ENCODE data around the gene CCNL2.
"Not testable (repeated sequence)": the region's sequence is repeated elsewhere in the genome, so short reads cannot be mapped to it uniquely, and the experiment has no call there.

The CCNL2 gene

DNA sequence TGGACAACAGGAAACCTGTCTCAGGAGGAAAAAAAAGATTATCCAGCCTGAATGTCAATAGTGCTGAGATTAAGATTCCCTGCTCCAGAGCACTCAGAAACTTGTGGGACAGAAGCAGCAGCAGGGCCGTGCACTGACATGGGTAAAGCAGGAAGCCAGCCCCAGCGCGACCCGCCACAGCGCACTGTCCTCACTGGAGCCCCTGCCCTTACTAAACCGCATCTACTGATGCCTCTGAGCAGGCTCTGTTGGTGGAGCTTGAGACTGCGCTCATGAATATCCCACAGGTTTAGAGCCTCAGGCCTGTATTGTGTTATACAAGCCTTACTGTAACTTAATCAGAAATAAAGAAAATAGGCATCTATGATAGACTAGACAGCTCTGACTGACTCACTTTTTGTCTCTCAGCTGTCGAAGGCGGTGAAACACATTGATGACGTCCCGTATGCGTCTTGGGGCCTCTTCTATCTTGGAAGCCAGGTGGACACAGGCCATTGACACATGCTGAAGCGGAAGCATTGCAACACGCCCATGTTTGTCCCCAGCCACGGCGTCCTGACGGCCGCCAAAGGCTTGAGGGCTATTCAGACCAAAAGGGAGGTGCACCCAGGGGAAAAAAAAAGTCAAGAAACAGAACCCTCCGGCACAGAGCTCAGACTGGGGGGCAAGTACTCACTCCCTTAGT lies 1.2 kb downstream of the CCNL2 start:
- no peak for DNase-seq

DNA sequence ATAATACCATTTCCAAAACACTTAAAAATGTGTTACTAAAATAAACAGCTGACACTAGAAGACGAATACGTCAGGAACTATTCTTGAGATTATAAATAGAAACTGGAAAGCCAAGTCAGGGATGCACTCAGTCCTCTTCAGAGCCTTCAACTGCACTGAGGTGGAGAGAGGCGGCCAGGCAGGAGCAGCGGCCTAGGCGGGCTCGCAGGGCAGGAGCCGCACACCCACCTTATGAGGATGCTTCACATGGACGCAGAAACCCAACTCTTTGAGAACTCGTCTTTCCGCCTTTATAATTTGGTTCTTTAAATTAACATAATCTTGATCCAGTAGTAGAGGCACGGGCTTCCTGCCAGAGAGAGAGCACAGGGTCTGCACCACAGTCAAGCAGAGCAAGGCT lies 4.0 kb downstream of the CCNL2 start:
- no peak for DNase-seq

DNA sequence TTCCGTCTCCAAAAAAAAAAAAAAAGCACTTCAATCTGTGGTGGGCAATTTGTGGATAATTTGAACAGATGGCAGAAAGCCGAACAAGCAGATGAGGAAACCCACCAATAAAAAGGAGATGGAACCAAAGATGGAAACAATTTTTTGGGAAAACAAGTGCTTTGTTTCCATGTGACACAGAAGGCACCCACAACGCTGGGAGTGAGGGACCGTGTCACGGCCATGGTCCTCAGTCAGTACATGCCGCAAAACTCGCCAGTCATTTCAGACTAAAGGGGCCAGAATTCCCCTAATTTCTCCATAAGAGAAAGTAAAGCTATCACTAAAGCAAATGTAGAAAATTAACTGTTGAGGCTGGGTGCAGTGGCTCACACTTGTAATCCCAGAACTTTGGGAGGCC lies 5.0 kb downstream of the CCNL2 start:
- DNase-seq: no peak

DNA sequence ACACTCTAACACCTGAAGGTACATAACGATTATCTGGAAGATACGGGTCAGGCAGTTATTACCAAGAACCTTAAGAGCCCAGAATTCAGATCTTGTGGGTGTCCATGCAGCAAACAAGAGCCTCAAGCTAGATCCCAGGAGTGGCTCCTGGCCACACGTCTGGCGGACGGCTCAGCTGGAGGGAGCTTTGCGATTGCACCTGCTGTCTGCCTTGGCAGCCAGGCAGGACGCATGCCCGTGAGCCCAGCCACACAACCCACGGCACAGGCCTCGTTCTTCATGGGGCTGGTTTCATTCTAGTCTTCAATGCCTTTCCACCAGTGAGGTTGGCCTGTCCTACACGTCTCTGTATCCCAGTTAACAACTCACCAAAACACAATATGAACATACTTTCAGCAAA lies 5.7 kb downstream of the CCNL2 start:
- DNase-seq: no peak

DNA sequence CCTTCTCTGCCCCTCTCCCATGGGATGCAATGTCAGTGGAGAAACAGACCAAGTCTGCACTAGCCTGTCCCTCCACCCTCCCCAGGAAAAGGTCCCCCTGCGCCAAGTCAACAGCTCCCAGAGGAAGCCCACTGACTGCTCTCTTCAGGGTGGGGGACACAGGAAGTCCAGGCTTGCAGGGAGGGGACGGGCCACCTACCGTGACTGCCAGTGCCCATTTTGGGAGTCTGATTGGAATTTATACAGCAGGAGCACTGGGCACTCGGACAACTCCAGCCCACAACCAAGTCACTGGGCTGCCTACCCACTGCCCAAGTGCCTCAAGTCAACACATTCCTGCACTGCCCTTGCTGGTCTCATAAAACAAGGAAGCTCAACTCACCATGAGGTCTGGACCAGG lies 6.1 kb downstream of the CCNL2 start:
- DNase-seq: no peak

DNA sequence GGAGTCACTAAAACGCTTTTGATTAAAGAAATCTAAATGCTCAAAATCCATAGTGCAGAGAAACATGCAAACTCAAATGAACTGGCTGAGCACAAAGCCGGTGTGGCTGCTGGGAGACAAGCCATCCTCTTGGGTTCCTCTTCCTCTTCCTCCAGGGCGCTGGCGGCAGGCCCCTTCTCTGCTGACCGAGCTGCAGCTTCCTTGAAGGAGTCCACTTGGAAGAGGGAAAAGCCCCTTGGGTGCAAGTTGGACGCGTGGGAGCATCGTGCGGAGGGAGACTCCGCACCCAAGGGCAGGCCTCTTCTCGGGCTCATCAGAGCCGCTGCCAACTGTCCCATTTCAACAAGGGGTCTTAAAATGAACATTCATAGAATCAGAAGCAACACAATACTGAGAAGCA lies 7.9 kb downstream of the CCNL2 start:
- no peak for DNase-seq

DNA sequence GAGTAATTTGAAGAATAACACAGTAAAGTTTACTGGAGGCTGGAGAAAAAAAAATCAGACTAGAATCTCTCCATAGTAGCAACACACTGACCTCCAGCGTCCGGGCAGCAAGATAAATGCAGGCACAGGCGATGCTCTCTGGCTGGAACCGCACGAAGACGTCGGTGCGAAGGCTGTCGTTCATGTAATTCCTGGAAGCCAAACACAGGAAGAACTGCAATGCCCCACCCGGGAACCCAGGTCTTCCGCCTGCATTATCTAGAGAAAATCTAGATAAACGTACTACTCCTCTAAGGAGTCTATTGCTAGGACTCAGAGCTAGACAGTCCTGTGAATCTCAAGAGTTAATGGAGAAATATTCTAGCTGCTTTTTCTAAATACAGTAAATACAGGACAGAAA lies 8.5 kb downstream of the CCNL2 start:
- DNase-seq: no peak

DNA sequence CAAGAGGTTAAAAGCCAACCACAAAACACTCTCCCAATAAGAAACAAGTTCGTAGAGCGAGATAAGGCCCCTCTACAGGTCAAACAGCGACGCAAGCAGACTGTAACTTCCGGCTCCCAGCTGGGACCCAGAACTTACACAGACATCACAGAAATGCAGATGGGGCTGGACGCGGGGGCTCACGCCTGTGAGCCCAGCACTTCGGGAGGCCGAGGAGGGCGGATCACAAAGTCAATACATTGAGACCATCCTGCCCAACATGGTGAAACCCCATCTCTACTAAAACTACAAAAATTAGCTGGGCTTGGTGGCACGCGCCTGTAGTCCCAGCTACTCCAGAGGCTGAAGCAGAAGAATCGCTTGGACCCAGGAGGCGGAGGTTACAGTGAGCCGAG lies 11.1 kb downstream of the CCNL2 start:
- no peak for DNase-seq

DNA sequence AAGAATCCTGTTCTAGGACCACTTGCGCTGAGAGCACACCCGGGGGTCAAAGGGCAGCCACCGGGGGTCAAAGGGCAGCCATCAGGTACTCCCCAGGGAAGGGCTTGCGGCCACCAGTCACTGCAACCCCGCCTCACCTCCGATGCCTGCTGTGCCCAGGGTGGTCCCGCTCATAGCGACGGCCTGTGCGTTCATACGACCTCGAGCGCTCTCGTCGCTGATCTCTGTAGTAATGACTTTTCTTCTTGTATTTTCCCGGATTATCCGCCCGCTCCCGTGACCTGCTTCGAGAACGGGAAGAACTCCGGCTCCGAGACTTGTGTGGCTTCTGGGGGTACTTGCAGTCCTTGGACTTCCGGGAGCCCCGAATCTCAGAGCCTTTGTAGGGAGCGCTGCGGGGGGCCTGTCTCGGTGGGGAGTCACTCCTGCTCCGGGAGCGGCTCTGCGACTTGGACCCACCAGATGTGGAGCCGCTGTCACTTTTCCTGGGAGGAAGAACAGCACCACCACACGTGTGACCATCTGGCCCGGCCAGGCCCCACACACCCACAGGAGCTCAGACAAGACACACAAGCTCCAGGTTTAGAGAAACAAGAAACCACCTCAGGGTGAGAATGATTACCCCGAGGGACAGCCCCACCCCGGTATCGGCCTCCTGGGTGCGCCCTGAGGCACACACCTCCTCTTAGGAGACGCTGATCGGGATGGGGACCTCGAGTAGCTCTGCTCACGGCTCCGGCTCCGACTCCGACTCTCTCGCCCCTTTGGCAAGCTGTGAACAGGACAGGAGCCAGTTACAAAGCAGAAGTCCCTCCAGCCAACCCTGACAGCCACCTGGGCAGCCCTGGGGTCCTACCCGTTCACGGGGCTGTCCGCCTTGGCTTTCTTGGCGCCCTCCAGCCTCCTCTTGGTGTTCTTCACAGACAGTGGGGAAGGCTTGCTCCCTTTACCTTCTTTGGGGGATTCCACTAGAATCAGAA lies 11.7 kb downstream of the CCNL2 start:
- no peak for DNase-seq

DNA sequence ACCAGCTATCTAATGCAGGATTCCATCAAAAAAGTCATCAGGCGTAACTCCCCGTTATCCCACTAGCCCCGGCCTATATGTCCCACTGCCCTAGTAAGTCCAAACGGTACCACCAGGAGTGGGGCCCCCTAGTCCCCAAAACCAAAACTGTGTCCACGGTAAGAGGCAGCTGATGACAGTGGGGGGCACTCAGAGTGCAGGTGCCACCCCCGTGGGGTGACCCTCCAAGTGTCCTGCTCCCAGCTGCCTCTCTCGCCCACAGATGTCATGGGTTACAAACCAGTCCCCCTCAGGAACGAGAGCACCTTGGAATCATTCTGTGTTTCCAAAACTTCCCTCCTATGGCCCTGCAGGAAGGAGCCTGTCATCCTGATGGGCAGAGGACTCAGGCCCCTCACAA lies 13.2 kb downstream of the CCNL2 start:
- no peak for DNase-seq

DNA sequence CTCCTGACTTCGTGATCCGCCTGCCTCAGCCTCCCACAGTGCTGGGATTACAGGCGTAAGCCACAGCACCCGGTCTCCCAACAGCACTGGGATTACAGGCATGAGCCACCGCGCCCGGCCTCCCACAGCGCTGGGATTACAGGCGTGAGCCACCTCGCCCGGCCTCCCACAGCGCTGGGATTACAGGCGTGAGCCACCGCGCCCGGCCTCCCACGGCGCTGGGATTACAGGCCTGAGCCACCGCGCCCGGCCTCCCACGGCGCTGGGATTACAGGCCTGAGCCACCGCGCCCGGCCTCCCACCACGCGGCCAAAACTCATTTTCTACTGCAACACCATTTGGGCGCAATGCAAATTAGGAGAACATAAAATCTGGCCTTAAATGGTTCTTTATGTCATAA lies 13.8 kb downstream of the CCNL2 start:
- not testable (repeated sequence) for DNase-seq

DNA sequence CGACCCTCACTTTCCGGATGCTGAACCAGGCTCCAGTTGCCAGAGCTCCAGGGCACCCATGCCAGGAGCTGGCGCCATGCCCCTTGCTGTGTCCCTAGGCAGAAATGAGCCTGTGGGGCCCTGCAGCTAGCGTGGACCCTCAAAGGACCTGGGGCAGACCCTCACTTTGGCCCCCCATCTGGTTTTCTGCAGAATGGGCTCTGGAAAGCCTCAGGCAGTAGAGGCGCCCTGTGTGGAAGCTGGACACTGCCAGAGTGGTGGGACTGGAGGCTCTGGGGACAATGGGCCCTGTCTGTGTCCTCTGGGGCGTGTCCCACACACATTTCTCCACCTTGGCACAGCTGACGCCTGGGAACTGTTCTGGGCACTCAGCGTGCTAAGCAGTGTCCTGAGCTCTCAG lies 17.8 kb downstream of the CCNL2 start:
- DNase-seq: no peak

DNA sequence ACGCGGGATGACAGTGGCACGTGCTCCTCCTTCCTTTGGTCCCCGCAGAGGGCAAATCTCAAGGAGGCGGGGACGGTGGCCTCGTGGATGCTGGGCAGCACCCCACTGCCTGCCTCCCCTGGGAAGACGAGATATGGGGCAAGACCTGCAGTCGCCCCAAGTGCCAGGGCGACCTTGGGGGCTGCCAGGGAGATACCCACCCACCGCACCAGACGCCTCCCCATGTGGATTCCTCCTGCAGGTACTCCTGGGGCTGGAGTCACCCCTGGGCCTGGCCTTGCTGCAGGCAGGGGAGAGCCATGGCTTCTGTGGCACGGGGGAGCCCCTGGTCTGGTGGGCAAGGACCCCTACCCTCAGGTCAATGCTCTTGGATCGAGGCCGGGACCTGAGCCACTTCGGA lies 18.3 kb downstream of the CCNL2 start:
- DNase-seq: no peak

DNA sequence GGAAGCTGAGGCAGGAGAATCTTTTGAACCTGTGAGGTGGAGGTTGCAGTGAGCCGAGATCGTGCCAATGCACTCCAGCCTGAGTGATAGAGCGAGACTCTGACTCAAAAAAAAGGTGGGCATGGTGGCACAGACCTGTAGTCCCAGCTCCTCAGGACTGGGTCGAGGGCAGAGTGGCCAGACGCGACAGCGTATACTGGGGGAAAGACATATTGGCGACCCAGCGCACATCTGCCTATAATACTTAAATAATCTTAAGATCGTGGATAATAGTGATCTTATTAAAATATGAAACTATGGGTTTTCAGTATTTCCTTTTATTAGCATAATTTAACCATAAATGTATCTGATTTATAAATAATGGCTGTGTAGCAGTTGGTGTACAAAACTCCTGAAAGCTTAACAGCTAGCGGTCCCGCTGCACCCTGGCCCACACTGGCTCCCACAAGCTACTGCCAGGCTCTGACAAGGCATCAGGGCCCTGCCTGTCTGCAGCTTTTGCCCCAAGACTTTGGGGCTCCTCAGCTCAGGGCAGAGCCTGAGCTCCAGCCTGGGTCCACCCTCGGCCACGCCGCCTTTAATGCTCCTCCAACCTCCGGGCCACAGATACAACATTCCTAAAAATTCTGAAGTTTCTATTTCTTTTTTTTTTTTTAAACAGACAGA lies 21.5 kb downstream of the CCNL2 start:
- DNase-seq: no peak

DNA sequence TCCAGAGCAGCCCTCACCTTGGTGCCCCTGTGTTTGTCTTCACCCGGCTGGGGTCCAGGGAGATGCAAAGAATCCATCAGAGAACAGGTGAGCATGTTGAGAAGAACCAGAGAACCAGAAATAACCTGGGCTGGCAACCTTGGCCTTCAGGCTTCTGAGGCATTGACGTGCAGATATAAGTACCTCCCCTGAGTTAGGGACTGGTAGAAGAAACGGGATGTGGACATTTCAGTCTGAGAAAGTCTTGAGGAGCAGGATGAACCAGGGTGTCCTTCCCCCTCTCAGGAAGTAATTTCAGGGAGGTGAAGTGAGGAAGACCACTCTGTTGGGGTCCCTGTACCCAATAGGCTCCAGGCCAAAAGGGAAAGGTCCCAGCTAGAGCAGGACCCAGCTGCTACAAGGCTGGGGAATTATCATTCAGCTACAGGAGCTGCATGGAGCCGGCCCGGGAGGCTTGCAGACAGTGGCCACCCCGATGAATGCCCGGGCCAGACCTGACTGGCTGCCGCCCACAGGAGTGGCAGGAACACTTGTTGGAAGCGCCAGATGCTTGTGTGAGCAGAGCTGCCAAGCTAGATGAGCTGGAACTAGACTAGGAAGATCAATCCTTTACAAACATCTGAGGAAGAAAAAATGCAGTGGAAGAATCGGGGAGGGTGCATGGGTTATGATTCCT lies 22.4 kb downstream of the CCNL2 start:
- no peak for DNase-seq

DNA sequence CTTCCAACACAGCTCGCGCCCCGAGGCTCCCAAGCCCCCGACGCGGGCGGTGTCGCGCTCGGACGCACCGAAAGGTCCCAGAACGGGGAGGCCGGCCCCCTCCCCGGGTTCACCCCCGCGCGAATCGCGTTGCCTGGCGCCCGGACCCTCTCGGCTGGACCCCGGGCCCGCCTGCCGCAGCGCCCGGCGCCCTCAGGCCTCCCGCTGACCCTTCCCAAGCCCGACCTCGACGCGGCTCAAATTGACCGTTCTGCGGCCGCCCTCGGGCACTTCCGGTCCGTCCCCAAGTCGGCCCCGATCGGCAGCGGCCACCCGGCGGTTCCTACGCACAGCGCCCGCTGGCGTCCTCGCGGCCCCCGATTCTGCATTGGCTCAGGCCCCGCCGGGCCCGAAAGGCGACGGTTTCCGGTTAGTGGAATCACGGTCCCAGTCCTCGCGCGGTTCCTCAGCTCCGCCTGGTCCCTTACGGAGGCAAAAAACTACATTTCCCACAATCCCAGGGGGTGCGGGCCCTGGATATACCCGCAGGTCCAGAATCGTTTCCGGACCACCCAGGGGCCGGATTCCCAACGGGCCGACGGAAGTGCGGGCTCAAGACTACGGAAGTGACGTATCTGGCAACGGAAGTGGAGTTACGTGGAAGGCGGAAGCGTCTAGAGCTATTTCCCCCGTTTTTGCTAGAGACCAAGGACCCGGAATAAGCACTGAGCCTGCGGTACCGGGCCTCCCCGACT lies 24.0 kb downstream of the CCNL2 start, which contains the start of gene AURKAIP1:
Gene AURKAIP1, minus strand, starts transcription at position 279 of the 734 bp plus-strand sequence. CDS start 451 bp downstream, outside the sequence.
- peak; percentile 99 for DNase-seq

DNA sequence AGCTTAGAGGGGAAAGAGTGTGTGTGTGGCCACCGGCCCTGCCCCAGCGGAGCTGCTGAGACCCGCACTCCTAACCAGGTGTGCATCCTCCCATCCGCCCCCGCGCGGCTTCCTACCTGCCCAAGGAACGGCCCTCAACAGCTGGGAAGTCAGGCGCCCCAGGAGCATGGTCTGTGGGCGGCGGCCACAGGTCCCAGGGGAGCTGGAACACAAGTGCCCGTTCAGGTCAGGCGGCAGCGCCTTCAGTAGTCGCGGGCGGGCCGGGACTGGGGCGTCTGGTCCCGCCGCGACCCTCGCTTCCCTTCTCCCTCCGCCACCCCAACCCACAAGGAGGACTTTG lies 24.6 kb downstream of the CCNL2 start:
- DNase-seq: peak; percentile 44

DNA sequence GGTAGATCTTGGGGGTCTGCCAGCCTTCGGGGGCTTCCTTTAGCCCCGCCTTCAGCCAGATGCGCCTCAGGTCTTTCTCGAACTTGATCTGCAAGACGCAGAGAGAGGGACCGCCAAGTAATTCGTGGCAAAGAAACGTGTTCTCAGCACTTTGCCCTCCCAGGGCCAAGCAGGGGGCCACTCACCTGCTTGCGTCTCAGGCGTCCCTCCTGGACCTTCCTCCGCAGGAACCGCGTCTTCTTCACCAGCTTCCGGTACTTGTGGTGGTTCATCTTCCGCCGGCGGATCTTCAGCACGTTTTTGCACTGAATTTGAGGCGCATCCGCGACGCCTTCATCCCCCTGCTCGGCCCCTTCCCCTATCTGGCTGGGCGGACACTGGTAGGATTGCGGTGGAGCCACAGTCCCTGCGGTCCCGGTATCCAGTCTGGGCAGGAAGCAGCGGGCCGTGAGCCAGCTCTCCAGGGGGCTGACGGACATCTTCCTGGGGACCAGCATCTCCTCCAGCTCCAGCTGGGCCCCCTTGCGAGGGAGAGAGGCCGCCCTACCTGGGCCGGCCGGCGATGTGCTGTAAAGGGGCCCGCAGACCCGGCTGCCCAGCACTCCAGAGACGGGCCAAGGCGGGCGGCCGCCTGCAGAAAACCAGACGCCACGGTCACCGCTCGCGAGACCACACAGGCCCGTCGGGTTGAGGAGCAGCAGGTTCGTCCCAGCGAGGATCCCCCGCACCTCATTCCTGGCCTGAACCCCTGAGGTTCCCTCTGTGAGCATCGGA lies 25.1 kb downstream of the CCNL2 start:
- no peak for DNase-seq

DNA sequence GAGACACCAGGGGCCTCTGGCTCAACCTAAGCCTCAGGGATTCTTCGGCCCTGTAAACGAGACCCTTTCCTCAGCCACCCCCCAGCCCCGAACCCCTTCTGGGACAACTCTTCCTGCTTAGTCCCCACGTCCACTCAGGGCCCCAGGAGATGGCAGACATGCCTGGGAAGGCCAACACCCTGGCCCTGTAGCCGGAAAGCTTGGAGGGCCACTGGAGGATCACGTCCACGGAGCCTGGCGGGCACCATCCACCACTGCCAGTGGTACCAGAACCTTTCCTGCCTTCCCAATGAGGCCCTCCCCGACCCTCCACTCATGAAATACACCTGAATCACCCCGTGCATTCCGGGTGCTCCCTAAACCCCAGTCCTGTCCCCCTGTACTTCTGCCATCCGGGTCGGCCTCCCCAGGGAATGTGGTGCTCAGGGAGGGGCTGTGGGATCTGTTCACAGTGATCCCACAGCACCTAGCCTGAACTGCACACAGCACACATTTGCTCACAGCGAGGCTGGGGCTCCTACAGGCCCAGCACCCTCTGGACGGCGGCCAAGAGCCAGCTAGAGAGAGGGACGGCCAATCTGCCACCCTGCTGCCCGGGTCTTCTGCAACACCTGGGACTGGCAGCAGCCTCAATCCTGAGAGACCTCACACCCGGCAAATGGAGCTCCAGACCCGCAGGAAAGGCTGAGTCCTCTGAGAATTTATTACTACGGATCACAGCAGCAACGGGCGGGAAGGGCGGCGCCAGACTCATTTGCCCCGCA lies 25.9 kb downstream of the CCNL2 start:
- DNase-seq: peak; percentile 42
